HEK293 (cell line): ENCODE measurements around the gene CTBP2.

ENCODE experiments used
- CTCF ChIA-PET: fragments of 350-600 bp; formaldehyde crosslinking; extraction: SDS; loops from one replicate; lab custom pipeline; 2021; ENCODE audit warnings: antibody characterized with exemption; lab: Yijun Ruan, JAX
- POLR2A ChIA-PET: fragments of 300-600 bp; formaldehyde crosslinking; extraction: SDS; loops from one replicate; lab custom pipeline; 2020; ENCODE audit warnings: antibody characterized with exemption, inconsistent platforms; lab: Yijun Ruan, JAX
- H3K27ac ChIP-seq: fragments of 200-500 bp; sonication (Bioruptor generic); 2 replicates; pipeline ENCODE4 v1.5.1; 2014; ENCODE audit warnings: low read depth, low read length, control low read depth, inconsistent platforms; ENCODE audit errors: extremely low read depth
- H3K36me3 ChIP-seq, 2 experiments: fragments of 200-500 bp in 1 of 2; sonication (Bioruptor generic) in 1 of 2; 1 replicate in 1 of 2; 2 replicates in 1 of 2; pipeline ENCODE4 v1.5.1; 2014 to 2017; ENCODE audit warnings: inconsistent platforms in 2 of 2, low read length in 2 of 2; ENCODE audit not compliant: control insufficient read depth in 2 of 2, insufficient read depth in 1 of 2
- H3K4me1 ChIP-seq: fragments of 200-500 bp; sonication (Bioruptor generic); 2 replicates; pipeline ENCODE4 v1.5.1; 2014; ENCODE audit warnings: mild to moderate bottlenecking, low read length, inconsistent platforms; ENCODE audit not compliant: control insufficient read depth, insufficient read depth
- H3K4me3 ChIP-seq: 2 replicates; pipeline ENCODE4 v1.5.1; 2011; ENCODE audit warnings: low read depth, mild to moderate bottlenecking, control low read depth, low read length, moderate library complexity
- H3K9me3 ChIP-seq: fragments of 200-500 bp; sonication (Bioruptor generic); 2 replicates; pipeline ENCODE4 v1.5.1; 2014; ENCODE audit warnings: low read depth, low read length, inconsistent platforms; ENCODE audit not compliant: control insufficient read depth, insufficient read depth
- IKZF3 ChIP-seq: fragments of 450-650 bp; IDR thresholded peaks from 2 replicates; pipeline ENCODE4 v1.5.0; 2018; ENCODE audit warnings: missing biosample characterization, mild to moderate bottlenecking, missing genetic modification characterization, moderate library complexity
- KLF16 ChIP-seq: fragments of 450-650 bp; formaldehyde crosslinking; IDR thresholded peaks from 2 replicates; pipeline ENCODE4 v1.5.1; 2017; ENCODE audit warnings: missing biosample characterization, missing genetic modification characterization
- KLF8 ChIP-seq: fragments of 450-650 bp; formaldehyde crosslinking; IDR thresholded peaks from 2 replicates; pipeline ENCODE4 v1.5.1; 2016; ENCODE audit warnings: missing biosample characterization, missing genetic modification characterization
- SP7 ChIP-seq: fragments of 450-650 bp; formaldehyde crosslinking; IDR thresholded peaks from 2 replicates; pipeline ENCODE4 v1.5.1; 2016; ENCODE audit warnings: missing biosample characterization, missing genetic modification characterization
- WT1 ChIP-seq: fragments of 450-650 bp; formaldehyde crosslinking; IDR thresholded peaks from 2 replicates; pipeline ENCODE4 v1.5.1; 2016; ENCODE audit warnings: missing biosample characterization, missing genetic modification characterization
- ZBTB48 ChIP-seq: fragments of 450-650 bp; formaldehyde crosslinking; IDR thresholded peaks from 2 replicates; pipeline ENCODE4 v1.5.1; 2016; ENCODE audit warnings: missing biosample characterization, missing genetic modification characterization
- ZIC2 ChIP-seq: fragments of 450-650 bp; formaldehyde crosslinking; IDR thresholded peaks from 2 replicates; pipeline ENCODE4 v1.5.1; 2016; ENCODE audit warnings: missing biosample characterization, missing genetic modification characterization
- ZNF132 ChIP-seq: fragments of 450-650 bp; formaldehyde crosslinking; IDR thresholded peaks from 2 replicates; pipeline ENCODE4 v1.5.1; 2017; ENCODE audit warnings: missing biosample characterization, missing genetic modification characterization, borderline replicate concordance
- ZNF133 ChIP-seq: fragments of 450-650 bp; formaldehyde crosslinking; IDR thresholded peaks from 2 replicates; pipeline ENCODE4 v1.5.1; 2016; ENCODE audit warnings: missing biosample characterization, missing genetic modification characterization
- ZNF175 ChIP-seq: fragments of 450-650 bp; formaldehyde crosslinking; IDR thresholded peaks from 2 replicates; pipeline ENCODE4 v1.5.1; 2016; ENCODE audit warnings: missing biosample characterization, missing genetic modification characterization
- ZNF292 ChIP-seq: fragments of 450-650 bp; formaldehyde crosslinking; IDR thresholded peaks from 2 replicates; pipeline ENCODE4 v1.5.1; 2016; ENCODE audit warnings: low read depth, missing biosample characterization, missing genetic modification characterization, borderline replicate concordance
- ZNF335 ChIP-seq: fragments of 450-650 bp; formaldehyde crosslinking; conservative IDR thresholded peaks from 2 replicates; pipeline ENCODE4 v1.5.1; 2016; ENCODE audit warnings: missing biosample characterization, missing genetic modification characterization
- ZNF37A ChIP-seq: fragments of 450-650 bp; IDR thresholded peaks from 2 replicates; pipeline ENCODE4 v1.5.1; 2018; ENCODE audit warnings: missing biosample characterization, missing genetic modification characterization
- ZNF423 ChIP-seq: fragments of 450-650 bp; formaldehyde crosslinking; IDR thresholded peaks from 2 replicates; pipeline ENCODE4 v1.5.1; 2016; ENCODE audit warnings: missing biosample characterization, missing genetic modification characterization
- ZNF501 ChIP-seq: fragments of 450-650 bp; formaldehyde crosslinking; IDR thresholded peaks from 2 replicates; pipeline ENCODE4 v1.5.1; 2016; ENCODE audit warnings: missing biosample characterization, missing genetic modification characterization
- ZNF571 ChIP-seq: fragments of 450-650 bp; formaldehyde crosslinking; IDR thresholded peaks from 2 replicates; pipeline ENCODE4 v1.5.0; 2017; ENCODE audit warnings: missing biosample characterization, missing genetic modification characterization
- ZNF600 ChIP-seq: fragments of 450-650 bp; formaldehyde crosslinking; IDR thresholded peaks from 2 replicates; pipeline ENCODE4 v1.5.1; 2016; ENCODE audit warnings: missing biosample characterization, missing genetic modification characterization
- ZNF629 ChIP-seq: fragments of 450-650 bp; formaldehyde crosslinking; IDR thresholded peaks from 2 replicates; pipeline ENCODE4 v1.5.1; 2017; ENCODE audit warnings: missing biosample characterization, missing genetic modification characterization
- ZNF670 ChIP-seq: fragments of 450-650 bp; formaldehyde crosslinking; IDR thresholded peaks from 2 replicates; pipeline ENCODE4 v1.5.1; 2016; ENCODE audit warnings: missing biosample characterization, missing genetic modification characterization, low read depth
- TF ChIP-seq, protein P1 (sequence below): fragments of 450-650 bp; IDR thresholded peaks from 2 replicates; pipeline ENCODE4 v1.5.1; 2018; ENCODE audit warnings: missing biosample characterization, missing genetic modification characterization
- TF ChIP-seq, protein P2 (sequence below): fragments of 450-650 bp; formaldehyde crosslinking; IDR thresholded peaks from 2 replicates; pipeline ENCODE4 v1.5.1; 2016; ENCODE audit warnings: missing biosample characterization, missing genetic modification characterization
- TF ChIP-seq, protein P3 (sequence below): fragments of 450-650 bp; formaldehyde crosslinking; IDR thresholded peaks from 2 replicates; pipeline ENCODE4 v1.5.1; 2016; ENCODE audit warnings: missing biosample characterization, missing genetic modification characterization, borderline replicate concordance
- TF ChIP-seq, protein P4 (sequence below): fragments of 450-650 bp; formaldehyde crosslinking; IDR thresholded peaks from 2 replicates; pipeline ENCODE4 v1.5.1; 2016; ENCODE audit warnings: missing biosample characterization, missing genetic modification characterization

The CTBP2 gene

DNA sequence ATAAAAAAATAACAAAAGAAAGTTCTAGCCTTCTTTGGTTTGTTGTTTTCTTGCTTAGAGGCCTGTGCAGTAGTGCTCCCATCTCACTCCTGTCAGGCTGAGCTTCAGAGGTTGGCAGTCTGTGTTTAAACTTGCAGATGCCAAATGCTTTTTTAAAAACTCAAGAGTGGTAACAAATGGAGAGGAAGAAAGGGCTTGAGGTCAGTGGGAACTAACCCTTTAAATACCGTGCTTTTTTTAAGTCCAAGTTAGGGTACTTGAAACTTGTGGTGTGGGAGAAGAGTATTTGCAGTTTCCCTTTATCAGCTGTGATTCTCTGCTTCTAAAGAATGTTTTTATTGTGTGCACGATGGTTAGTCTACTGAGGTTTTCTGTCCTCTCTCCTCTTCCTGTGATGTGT, 189.1 kb downstream of the CTBP2 start:
- TF ChIP-seq, protein P1, sequence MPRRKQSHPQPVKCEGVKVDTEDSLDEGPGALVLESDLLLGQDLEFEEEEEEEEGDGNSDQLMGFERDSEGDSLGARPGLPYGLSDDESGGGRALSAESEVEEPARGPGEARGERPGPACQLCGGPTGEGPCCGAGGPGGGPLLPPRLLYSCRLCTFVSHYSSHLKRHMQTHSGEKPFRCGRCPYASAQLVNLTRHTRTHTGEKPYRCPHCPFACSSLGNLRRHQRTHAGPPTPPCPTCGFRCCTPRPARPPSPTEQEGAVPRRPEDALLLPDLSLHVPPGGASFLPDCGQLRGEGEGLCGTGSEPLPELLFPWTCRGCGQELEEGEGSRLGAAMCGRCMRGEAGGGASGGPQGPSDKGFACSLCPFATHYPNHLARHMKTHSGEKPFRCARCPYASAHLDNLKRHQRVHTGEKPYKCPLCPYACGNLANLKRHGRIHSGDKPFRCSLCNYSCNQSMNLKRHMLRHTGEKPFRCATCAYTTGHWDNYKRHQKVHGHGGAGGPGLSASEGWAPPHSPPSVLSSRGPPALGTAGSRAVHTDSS (tag by site-specific recombination) = no peak
- TF ChIP-seq ZNF37A (tag by site-specific recombination) (no peak), ZNF335 (tag by site-specific recombination) (no peak), ZNF423 (no peak), ZNF571 (no peak), KLF16 (tag by site-specific recombination) (no peak), ZNF132 (tag by site-specific recombination) (no peak), WT1 (tag by site-specific recombination) (no peak), SP7 (tag by site-specific recombination) (no peak), ZNF670 (tag by site-specific recombination) (no peak), ZNF175 (tag by site-specific recombination) (no peak)
- TF ChIP-seq, protein P2, sequence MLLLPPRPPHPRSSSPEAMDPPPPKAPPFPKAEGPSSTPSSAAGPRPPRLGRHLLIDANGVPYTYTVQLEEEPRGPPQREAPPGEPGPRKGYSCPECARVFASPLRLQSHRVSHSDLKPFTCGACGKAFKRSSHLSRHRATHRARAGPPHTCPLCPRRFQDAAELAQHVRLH (tag by site-specific recombination) = no peak
- H3K4me1 ChIP-seq = no peaks in the 10 kb centered on the region
- no peak overlapping the region for H3K27ac ChIP-seq
- no peak overlapping the region for H3K4me3 ChIP-seq
- H3K36me3 ChIP-seq = peaks cover 51 to 55% of the 10 kb centered on the region in 2 experiments
- H3K9me3 ChIP-seq = no peaks in the 10 kb centered on the region
- CTCF ChIA-PET = no interaction called here
- POLR2A ChIA-PET = interaction anchor here (0.6 kb wide), 1 partner anchor 18 kb away, joined by 8 read pairs; no protein-coding TSS in a partner anchor

DNA sequence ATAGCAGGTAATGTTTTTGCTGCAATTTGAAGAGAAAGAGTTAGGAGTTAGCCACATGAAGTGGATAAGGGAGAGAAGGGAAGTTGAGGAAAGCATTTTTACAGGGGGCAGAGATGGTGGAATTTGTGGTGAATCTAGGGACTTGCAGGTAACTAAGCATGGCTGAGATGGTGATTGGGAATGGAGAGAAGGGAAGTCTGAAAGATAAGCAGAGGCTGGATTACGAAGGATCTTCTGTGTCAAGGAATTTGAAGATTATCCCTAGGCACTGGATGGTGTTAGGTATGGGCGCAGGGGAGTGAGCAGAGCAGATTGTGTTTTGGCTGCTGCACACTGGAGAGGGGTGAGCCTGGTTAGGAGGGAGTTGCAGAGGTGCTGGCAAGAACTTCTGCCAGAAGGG, 193.1 kb downstream of the CTBP2 start:
- peaks cover 13% of the 10 kb centered on the region; the same call in 1 of the 2 replicates for H3K4me1 ChIP-seq
- H3K9me3 ChIP-seq = no peaks in the 10 kb centered on the region
- H3K36me3 ChIP-seq = peaks cover 19 to 34% of the 10 kb centered on the region in 2 experiments
- POLR2A ChIA-PET = no interaction called here
- TF ChIP-seq ZNF133 (tag by site-specific recombination) (no peak), ZBTB48 (peak; percentile 93), ZNF292 (tag by site-specific recombination) (no peak), ZIC2 (tag by site-specific recombination) (no peak), ZNF629 (no peak), KLF8 (tag by site-specific recombination) (no peak), IKZF3 (tag by site-specific recombination) (no peak), ZNF501 (tag by site-specific recombination) (no peak), ZNF600 (tag by site-specific recombination) (peak; percentile 51; the same call in 1 of the 2 replicates)
- TF ChIP-seq, protein P3, sequence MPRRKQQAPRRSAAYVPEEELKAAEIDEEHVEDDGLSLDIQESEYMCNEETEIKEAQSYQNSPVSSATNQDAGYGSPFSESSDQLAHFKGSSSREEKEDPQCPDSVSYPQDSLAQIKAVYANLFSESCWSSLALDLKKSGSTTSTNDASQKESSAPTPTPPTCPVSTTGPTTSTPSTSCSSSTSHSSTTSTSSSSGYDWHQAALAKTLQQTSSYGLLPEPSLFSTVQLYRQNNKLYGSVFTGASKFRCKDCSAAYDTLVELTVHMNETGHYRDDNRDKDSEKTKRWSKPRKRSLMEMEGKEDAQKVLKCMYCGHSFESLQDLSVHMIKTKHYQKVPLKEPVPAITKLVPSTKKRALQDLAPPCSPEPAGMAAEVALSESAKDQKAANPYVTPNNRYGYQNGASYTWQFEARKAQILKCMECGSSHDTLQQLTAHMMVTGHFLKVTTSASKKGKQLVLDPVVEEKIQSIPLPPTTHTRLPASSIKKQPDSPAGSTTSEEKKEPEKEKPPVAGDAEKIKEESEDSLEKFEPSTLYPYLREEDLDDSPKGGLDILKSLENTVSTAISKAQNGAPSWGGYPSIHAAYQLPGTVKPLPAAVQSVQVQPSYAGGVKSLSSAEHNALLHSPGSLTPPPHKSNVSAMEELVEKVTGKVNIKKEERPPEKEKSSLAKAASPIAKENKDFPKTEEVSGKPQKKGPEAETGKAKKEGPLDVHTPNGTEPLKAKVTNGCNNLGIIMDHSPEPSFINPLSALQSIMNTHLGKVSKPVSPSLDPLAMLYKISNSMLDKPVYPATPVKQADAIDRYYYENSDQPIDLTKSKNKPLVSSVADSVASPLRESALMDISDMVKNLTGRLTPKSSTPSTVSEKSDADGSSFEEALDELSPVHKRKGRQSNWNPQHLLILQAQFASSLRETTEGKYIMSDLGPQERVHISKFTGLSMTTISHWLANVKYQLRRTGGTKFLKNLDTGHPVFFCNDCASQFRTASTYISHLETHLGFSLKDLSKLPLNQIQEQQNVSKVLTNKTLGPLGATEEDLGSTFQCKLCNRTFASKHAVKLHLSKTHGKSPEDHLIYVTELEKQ = no peak
- TF ChIP-seq, protein P4, sequence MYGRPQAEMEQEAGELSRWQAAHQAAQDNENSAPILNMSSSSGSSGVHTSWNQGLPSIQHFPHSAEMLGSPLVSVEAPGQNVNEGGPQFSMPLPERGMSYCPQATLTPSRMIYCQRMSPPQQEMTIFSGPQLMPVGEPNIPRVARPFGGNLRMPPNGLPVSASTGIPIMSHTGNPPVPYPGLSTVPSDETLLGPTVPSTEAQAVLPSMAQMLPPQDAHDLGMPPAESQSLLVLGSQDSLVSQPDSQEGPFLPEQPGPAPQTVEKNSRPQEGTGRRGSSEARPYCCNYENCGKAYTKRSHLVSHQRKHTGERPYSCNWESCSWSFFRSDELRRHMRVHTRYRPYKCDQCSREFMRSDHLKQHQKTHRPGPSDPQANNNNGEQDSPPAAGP (tag by site-specific recombination) = no peak
- TF ChIP-seq, all 188 proteins: peak for 2
- Histone ChIP-seq H3K4me3 (no peak overlapping the region), H3K27ac (no peak overlapping the region)
- CTCF ChIA-PET = no interaction called here
